ENCODE measurements around the gene INTS14. TPM values are rescaled to one million over a fixed set of nuclear protein-coding genes. Genes with fewer than 3 reads are reported as not detected.

INTS14 gene
- total and polyA plus RNA-seq, 2 of the 8 experiments (the other 6 are each of a cell fraction or from before 2014, with no cell fraction given): 33.1 to 33.7 TPM

GRCh38 chr15:65612949-65613744 is 2.2 kb upstream of the INTS14 start:
- CTCF ChIA-PET (ENCODE audit: partially characterized antibody): interaction anchor here (0.6 to 2.0 kb wide), 4 partner anchors 18 to 25 kb away, joined by 3 to 5 read pairs (median 3); no protein-coding TSS in a partner anchor
- H2BK5ac ChIP-seq (ENCODE audit: low read depth, low read length): no peak overlapping the region
- no peak overlapping the region for H4K5ac ChIP-seq (ENCODE audit: insufficient read length, low read depth, low read length)
- H4K20me1 ChIP-seq (replicated peaks in 1 of 2; ENCODE audit: control insufficient read depth in 1 of 2, insufficient read depth in 2 of 2, low read length in 2 of 2): no peaks in the 10 kb centered on the region
- no peak overlapping the region for H3K4me3 ChIP-seq (ENCODE audit: extremely low read depth in 1 of 4, insufficient read depth in 2 of 4, low read depth in 3 of 4, low read length in 4 of 4)
- H2BK20ac ChIP-seq (ENCODE audit: low read length): no peak overlapping the region
- H3K23me2 ChIP-seq (ENCODE audit: low read depth, low read length): peaks cover 4% of the 10 kb centered on the region; the same call in 1 of the 2 replicates
- no peak for DNase-seq (ENCODE audit: low read depth in 1 of 2, low spot score in 2 of 2)
- H3K14ac ChIP-seq (ENCODE audit: insufficient read length): no peak overlapping the region
- no peak overlapping the region for H3K27ac ChIP-seq (ENCODE audit: low read depth, low read length)
- peak overlapping the region in 1 of 4 experiments; percentile 21; a peak in 1 of 7 replicates for H3K9ac ChIP-seq (replicated peaks in 1 of 4; ENCODE audit: extremely low read depth in 1 of 4, low read depth in 3 of 4, low read length in 3 of 4)
- H3K27me3 ChIP-seq (replicated peaks in 1 of 4; ENCODE audit: control insufficient read depth in 3 of 4, extremely low read depth in 1 of 4, insufficient read depth in 3 of 4, low read length in 3 of 4): no peaks in the 10 kb centered on the region
- no peak overlapping the region for H3K4ac ChIP-seq (replicated peaks; ENCODE audit: insufficient read length, low read depth, low read length)
- H4K91ac ChIP-seq (replicated peaks; ENCODE audit: insufficient read length, low read length): no peak overlapping the region
- no peak overlapping the region for H2BK15ac ChIP-seq (ENCODE audit: low read length)
- POLR2A ChIA-PET (ENCODE audit: partially characterized antibody): interaction anchor here (1.1 to 3.2 kb wide), 2 partner anchors 9 to 16 kb away, joined by 5 to 25 read pairs; partner anchors contain the start of gene SLC24A1
- H3K36me3 ChIP-seq (ENCODE audit: control insufficient read depth in 2 of 4, insufficient read depth in 4 of 4, low read length in 3 of 4): no peaks in the 10 kb centered on the region
- no peak overlapping the region for H2AK5ac ChIP-seq (ENCODE audit: low read depth, low read length)
- FAIRE-seq: no peak
- H3K79me1 ChIP-seq (ENCODE audit: low read depth, low read length): 0 out of 2 replicates have a peak, but pooled peaks cover 4% of the 10 kb centered on the region
- H3K4me2 ChIP-seq (ENCODE audit: insufficient read depth in 1 of 2, low read depth in 2 of 2, low read length in 2 of 2): no peak overlapping the region
- no peak overlapping the region for H3K18ac ChIP-seq (ENCODE audit: extremely low read depth, low read length)
- no peak overlapping the region for H2BK120ac ChIP-seq (replicated peaks; ENCODE audit: low read depth, low read length)
- no peak overlapping the region for H3K56ac ChIP-seq (replicated peaks; ENCODE audit: insufficient read length, low read depth, low read length)
- H3K23ac ChIP-seq (ENCODE audit: insufficient read length): no peak overlapping the region
- H4K8ac ChIP-seq (ENCODE audit: extremely low read depth, insufficient read depth, low read length): no peak overlapping the region
- 89% methylated on average over 6 of the region's 6 CpGs; no CpG with 5 or more reads in 1 of the 2 experiments for WGBS, 2 experiments (ENCODE audit: extremely low coverage in 1 of 2, insufficient coverage in 1 of 2, insufficient read length in 1 of 2, insufficient replicate concordance in 2 of 2, low coverage in 1 of 2, low lambda C conversion rate in 2 of 2, missing lambda C conversion rate in 1 of 2)
- H3K79me2 ChIP-seq (ENCODE audit: control insufficient read depth in 1 of 2, insufficient read depth in 2 of 2, low read length in 2 of 2): peaks cover 7 to 23% of the 10 kb centered on the region in 2 experiments
- no peak overlapping the region for H2AFZ ChIP-seq (ENCODE audit: low read length)
- peaks cover 6 to 8% (median 8%) of the 10 kb centered on the region in 4 experiments; a peak in 6 of 7 replicates for H3K4me1 ChIP-seq (replicated peaks in 1 of 4; ENCODE audit: control insufficient read depth in 3 of 4, insufficient read depth in 4 of 4, low read length in 3 of 4)
- no peaks in the 10 kb centered on the region for H3K9me3 ChIP-seq (ENCODE audit: insufficient read depth in 2 of 2, low read depth in 1 of 2, low read length in 1 of 2)
- H2BK12ac ChIP-seq (ENCODE audit: low read depth, low read length): no peak overlapping the region
- no peak for TF ChIP-seq CTCF (IDR thresholded peaks at IDR 0.05; ENCODE audit: control extremely low read depth in 1 of 3, insufficient read depth in 1 of 3, low read depth in 1 of 3, low read length in 3 of 3)
- no peak for TF ChIP-seq YY1 (IDR thresholded peaks at IDR 0.05; ENCODE audit: low read depth, low read length)
- TF ChIP-seq CBX5 (IDR thresholded peaks at IDR 0.05; ENCODE audit: low read depth, low read length): no peak
- no peak for TF ChIP-seq POU5F1 (IDR thresholded peaks at IDR 0.05; ENCODE audit: low read depth, low read length)
- TF ChIP-seq TEAD4 (IDR thresholded peaks at IDR 0.05; ENCODE audit: low read depth, low read length): no peak
- no peak for TF ChIP-seq CREB1 (IDR thresholded peaks at IDR 0.05)
- no peak for TF ChIP-seq PHF8 (conservative IDR thresholded peaks at IDR 0.05; ENCODE audit: low read depth, low read length)
- TF ChIP-seq CHD2 (IDR thresholded peaks at IDR 0.05; ENCODE audit: low read length): no peak
- TF ChIP-seq CBX8 (IDR thresholded peaks at IDR 0.05; ENCODE audit: borderline replicate concordance, low read depth, low read length): no peak
- TF ChIP-seq NRF1 (IDR thresholded peaks at IDR 0.05; ENCODE audit: low read depth, low read length): no peak
- TF ChIP-seq SP4 (IDR thresholded peaks at IDR 0.05; ENCODE audit: low read length): no peak
